GM12801 (cell line): ENCODE measurements around the gene GET3.

Experiments
- CTCF ChIP-seq: IDR thresholded peaks from one replicate; pipeline ENCODE4 v1.5.1; 2011; ENCODE audit warnings: control low read depth; ENCODE audit not compliant: insufficient read length; ENCODE audit errors: extremely low read depth

Gene GET3

GRCh38 chr19:12721656-12722565 is 15.4 kb upstream of the GET3 start:
- no peak for TF ChIP-seq CTCF

- TF ChIP-seq CTCF = no peak
Observed at GRCh38 chr19:12722566-12723380, 14.5 kb upstream of the GET3 start.

GRCh38 chr19:12723381-12723640 is 14.0 kb upstream of the GET3 start:
- no peak for TF ChIP-seq CTCF

DNA sequence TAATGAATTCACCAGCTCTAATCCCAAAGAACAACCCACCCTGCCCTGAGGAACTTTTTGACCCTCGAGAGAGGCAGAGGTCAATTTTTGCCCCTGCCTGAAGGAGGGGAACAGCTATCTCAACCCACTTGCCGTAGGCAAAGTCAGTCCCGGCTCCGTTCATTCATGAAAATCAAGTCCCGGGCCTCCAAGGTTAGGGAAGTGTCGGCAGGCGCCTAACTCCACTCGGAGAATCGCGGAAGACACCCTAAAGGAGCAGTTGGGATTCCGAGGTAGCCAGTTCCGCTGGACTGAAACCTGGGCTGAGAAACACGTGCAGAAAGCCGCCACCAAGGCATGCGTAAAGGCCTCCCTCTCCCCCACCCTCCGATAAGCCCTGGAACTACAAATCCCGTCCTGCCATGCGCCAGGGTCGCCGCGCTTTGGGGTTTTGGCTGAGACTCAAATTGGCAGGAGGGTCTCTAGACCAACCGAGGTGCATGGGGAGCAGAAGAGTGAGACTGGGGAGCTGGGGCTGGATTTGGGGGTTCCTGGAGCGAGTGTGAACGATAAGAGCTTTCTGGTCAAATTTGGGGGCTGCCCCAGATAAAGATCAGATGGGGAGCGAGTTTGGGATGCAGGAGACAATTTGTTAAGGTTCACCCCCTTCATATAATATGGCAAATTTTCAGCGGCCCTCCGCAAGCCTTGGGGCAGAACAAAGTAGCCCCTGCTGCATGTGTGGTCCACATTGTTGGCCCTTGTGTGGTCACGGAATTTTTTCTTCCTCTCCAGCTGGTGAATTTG is 13.5 kb upstream of the GET3 start, which contains the start of gene TNPO2:
TSS of gene TNPO2 (minus strand) at position 292 of the 786 bp plus-strand sequence. CDS start 2,955 bp downstream, outside the sequence.
- TF ChIP-seq CTCF = no peak

- no peak for TF ChIP-seq CTCF
Observed at GRCh38 chr19:12726988-12727316, 10.3 kb upstream of the GET3 start.

DNA sequence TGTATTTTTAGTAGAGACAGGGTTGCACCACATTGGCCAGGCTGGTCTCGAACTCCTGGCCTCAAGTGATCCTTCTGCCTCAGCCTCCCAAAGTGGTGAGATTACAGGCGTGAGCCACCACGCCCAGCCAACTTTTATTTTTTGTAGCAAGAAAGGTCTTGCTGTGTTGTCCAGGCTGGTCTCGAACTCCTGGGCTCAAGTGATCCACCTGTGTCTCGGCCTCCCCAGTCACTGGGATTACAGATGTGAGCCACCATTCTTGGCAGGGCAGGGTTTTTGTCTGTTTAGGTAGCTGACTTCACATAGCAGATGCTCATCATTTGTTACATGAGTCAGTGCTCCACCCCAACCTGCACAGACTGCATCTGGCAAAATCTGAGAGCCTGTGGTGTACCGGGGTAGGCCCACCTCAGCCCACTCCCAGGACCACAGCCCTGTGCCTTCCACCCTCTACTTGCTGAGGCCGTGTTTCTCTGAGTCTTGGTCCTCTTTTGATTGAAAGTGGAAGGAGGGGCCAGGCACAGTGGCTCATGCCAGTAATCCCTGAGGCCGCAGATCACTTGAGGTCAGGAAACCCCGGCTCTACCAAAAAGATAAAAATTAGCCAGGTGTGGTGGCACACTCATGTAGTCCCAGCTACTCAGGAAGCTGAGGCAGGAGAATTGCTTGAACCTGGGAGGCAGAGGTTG is 9.4 kb upstream of the GET3 start:
- TF ChIP-seq CTCF = no peak
